NCI-H2107 (cell line): Measurements from ENCODE around the gene FBN3.

Experiments used
- DNase-seq: peaks from one replicate; lab custom pipeline; 2025; lab: John Stamatoyannopoulos, UW

FBN3 gene

DNA sequence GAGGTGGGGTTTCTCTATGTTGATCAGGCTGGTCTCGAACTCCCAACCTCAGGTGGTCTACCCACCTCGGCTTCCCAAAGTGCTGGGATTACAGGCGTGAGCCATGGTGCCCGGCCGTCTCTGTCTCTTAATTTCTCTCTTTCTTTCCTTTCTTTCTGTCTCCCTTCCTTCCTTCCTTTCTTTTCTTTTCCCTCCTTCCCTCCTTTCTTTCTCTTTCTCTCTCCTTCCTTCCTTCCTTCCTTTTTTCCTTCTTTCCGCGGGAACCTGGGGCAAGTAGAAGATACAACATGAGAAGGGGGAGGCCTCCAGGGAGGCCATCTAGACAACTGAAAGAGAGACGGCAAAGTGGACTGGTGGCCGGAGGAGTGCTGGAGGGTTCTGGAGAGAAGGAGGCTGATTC is 128.7 kb downstream of the FBN3 start:
- DNase-seq = no peak

DNA sequence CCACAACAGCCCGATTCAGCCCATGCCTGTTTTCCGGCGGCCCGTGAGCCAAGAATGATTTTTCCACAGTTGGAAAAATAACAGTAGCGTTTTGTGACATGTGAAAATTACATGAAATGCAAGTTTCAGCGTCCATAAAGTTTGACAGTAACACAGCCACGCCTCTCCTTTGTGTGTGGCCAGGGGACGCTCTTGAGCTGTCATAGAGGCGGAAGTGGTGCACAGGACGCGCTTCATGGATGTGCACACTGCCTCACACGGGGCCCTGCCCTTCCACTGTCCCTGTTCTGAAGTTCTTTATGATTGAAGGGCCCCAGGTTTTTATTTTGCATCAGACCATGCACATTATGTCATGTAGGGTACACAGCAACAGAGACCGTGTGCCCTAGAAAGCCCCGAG is 131.6 kb downstream of the FBN3 start:
- no peak for DNase-seq
